Adrenal gland (tissue), 12 donors: ENCODE data around the gene ITGA11. TPM values are rescaled to one million over a fixed set of nuclear protein-coding genes. Genes with fewer than 3 reads are reported as not detected.

ENCODE experiments used
- DNase-seq, 7 donors: peaks; one replicate each; pipeline ENCODE4 v3.0.0-alpha.2; 2019 to 2020
- H3K27ac ChIP-seq, 5 donors: fragments of 200-600 bp; sonication (generic) in 4 of 5; 1 replicate in 3 of 5; 2 replicates in 2 of 5; pipeline versions ENCODE4 v1.5.1 to v1.8.0; 2016 to 2020; ENCODE audit warnings: mild to moderate bottlenecking in 1 of 5
- H3K27me3 ChIP-seq: fragments of 200-600 bp; 2 replicates; pipeline ENCODE4 v1.8.0; 2021
- H3K36me3 ChIP-seq, 2 donors: fragments of 200-600 bp; replicated peaks in 1 of 2; 1 replicate in 1 of 2; 2 replicates in 1 of 2; pipeline versions ENCODE4 v1.5.1 to v1.8.0; 2018 to 2022
- H3K4me1 ChIP-seq, 2 donors: fragments of 200-600 bp; replicated peaks in 1 of 2; 1 replicate in 1 of 2; 2 replicates in 1 of 2; pipeline versions ENCODE4 v1.5.1 to v1.8.0; 2018 to 2021
- H3K4me3 ChIP-seq, 4 donors: fragments of 200-600 bp; sonication (generic) in 3 of 4; one replicate each; pipeline ENCODE4 v1.5.1; 2016 to 2018
- H3K9me3 ChIP-seq, 3 donors: fragments of 200-600 bp; sonication (generic) in 1 of 3; replicated peaks in 1 of 3; 1 replicate in 2 of 3; 2 replicates in 1 of 3; pipeline versions ENCODE4 v1.5.1 to v1.8.0; 2016 to 2021
- CTCF ChIP-seq, 6 experiments: fragments of 450-650 bp in 4 of 6; fragments of 200-600 bp in 2 of 6; sonication (generic) in 1 of 6; IDR thresholded peaks; 1 replicate in 5 of 6; 2 replicates in 1 of 6; pipeline versions ENCODE4 v1.5.1 to v1.8.0; 2016 to 2021; ENCODE audit warnings: antibody characterized with exemption in 6 of 6, mild to moderate bottlenecking in 2 of 6, moderate library complexity in 1 of 6
- POLR2A ChIP-seq, 2 donors: fragments of 450-650 bp; IDR thresholded peaks; one replicate each; pipeline ENCODE4 v1.6.1; 2017; ENCODE audit warnings: antibody characterized with exemption in 2 of 2, mild to moderate bottlenecking in 2 of 2, moderate library complexity in 1 of 2
- WGBS, 4 donors: extraction: QIAGEN DNeasy Blood & Tissue Kit in 2 of 4; methylation state at CpG; one replicate each; pipeline versions ENCODE4 v1.1.5 to v1.1.7; 2013 to 2017; 5-methylcytosine and 5-hydroxymethylcytosine counted together
- intact Hi-C, 2 donors: fragments of 100-400 bp; cut with DNase I; formaldehyde crosslinking; loops; one replicate each; pipeline versions ENCODE4 v1.14.1 to v1.15.0; 2022 to 2023
- polyA plus RNA-seq, 3 donors: library from polyadenylated mRNA; stranded (reverse); fragments of 200-250 nt in 2 of 3; fragments of 350-450 nt in 1 of 3; fragmentation: Illumina TruSeq in 1 of 3; extraction: RNeasy Lipid Tissue Mini Kit (QIAGEN cat#74804) in 1 of 3; gene quantifications; one replicate each; pipeline ENCODE4 v1.2.3, GENCODE V29; 2013 to 2014
- total RNA-seq, 9 donors: library from RNA; depleted of rRNA in 4 of 9; stranded (reverse); fragments of >200 nt in 4 of 9; fragments of 120-200 nt in 1 of 9; fragmentation: NEBNext Ultra II Directional in 1 of 9; extraction: Animal tissue kit (Norgen Biotek cat#: 25700) in 1 of 9; gene quantifications; one replicate each; pipeline versions ENCODE4 v1.1.0 to v1.2.4, GENCODE V29; 2013 to 2023
- donor health status: healthy with polysubstance abuse.
- donor health status: Bipolar disorder and iron deficiency.
- donor health status: DM: yes; HTN: yes; CAD: no.
- donor health status: DM: no; HTN: no; CAD: no.
- donor health status: DM: no; HTN: no; CAD: no.
- donor health status: DM: yes; HTN: yes; CAD: no.

The ITGA11 gene
- total and polyA plus RNA-seq, 12 donors, result 1.4 to 52.5 (median 7.5) TPM

DNA sequence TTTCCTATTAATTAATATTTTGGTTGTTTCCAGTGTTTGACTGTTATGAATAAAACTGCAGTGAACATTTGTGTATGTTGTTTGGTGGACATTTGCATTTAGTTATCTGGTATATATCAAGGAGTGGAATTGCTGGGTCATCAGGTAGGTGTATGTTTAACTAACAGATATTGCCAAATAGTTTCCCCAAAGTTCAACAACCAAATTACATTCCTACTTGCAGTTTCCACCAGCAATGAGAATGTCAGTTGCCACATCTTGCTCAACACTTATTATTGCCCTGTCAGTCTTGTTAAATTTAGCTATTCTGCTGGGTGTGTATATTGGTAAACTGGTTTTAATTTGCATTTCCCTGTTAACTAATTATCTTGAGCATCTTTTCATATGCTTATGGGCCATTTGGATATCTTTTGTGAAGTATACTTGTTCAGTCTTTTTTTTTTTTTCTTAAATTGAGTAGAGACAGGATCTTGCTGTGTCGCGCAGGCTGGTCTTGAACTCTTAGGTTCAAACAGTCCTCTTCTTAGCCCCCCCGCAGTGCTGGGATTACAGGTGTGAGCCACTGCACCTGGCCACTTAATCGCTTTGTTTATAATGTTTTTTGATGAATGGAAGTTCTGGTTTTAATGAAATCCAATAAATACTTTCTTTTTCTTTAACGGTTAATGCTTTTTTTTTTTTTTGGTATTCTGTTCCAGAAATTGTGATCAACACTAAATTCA is 146.5 kb downstream of the ITGA11 start:
- no peak for DNase-seq
- no peak overlapping the region for H3K4me3 ChIP-seq
- no peak overlapping the region for H3K27ac ChIP-seq
- H3K9me3 ChIP-seq, result no peaks in the 10 kb centered on the region
- H3K27me3 ChIP-seq, result no peaks in the 10 kb centered on the region
- H3K4me1 ChIP-seq, result peaks cover 18 to 70% of the 10 kb centered on the region in 2 donors
- TF ChIP-seq POLR2A (IDR thresholded peaks at IDR 0.05), result no peak
- TF ChIP-seq CTCF (IDR thresholded peaks at IDR 0.05), result no peak
- WGBS, 4 donors, result 88 to 93% (median 91%) methylated on average over 5 of the region's 5 CpGs
- intact Hi-C loops, result no loop called here
- H3K36me3 ChIP-seq, result peaks cover 0 to 18% of the 10 kb centered on the region in 2 donors

DNA sequence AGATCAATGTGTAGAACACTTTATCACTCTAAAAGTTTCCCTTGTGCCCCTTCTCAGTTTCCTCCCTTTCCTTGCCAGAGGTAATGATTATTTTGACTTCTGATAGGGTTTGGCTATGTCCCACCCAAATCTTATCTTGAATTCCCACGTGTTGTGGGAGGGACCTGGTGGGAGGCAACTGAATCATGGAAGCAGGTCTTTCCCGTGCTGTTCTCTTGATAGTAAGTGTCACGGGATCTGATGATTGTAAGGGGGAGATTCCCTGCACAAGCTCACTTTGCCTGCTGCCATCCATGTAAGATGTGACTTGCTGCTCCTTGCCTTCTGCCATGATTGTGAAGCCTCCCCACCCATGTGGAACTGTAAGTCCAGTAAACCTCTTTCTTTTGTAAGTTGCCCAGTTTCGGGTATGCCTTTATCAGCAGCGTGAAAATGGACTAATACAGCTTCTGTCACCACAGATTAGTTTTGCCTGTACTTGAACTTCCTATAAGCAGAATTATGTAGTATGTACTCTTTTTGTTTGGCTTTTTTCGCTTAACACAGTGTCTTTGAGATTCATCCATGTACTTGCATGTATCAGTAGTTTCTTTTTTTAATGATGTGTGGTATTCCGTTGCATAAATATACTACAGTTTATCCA is 147.2 kb downstream of the ITGA11 start:
- Histone ChIP-seq H3K27me3 (no peaks in the 10 kb centered on the region), H3K4me1 (peaks cover 25 to 77% of the 10 kb centered on the region in 2 donors), H3K36me3 (peaks cover 0 to 11% of the 10 kb centered on the region in 2 donors), H3K9me3 (no peaks in the 10 kb centered on the region), H3K4me3 (no peak overlapping the region), H3K27ac (no peak overlapping the region)
- TF ChIP-seq POLR2A (IDR thresholded peaks at IDR 0.05), result no peak
- TF ChIP-seq CTCF (IDR thresholded peaks at IDR 0.05), result no peak
- intact Hi-C loops, result no loop called here
- DNase-seq, result no peak
- WGBS, 4 donors, result 84 to 90% (median 88%) methylated on average over 7 of the region's 7 CpGs

DNA sequence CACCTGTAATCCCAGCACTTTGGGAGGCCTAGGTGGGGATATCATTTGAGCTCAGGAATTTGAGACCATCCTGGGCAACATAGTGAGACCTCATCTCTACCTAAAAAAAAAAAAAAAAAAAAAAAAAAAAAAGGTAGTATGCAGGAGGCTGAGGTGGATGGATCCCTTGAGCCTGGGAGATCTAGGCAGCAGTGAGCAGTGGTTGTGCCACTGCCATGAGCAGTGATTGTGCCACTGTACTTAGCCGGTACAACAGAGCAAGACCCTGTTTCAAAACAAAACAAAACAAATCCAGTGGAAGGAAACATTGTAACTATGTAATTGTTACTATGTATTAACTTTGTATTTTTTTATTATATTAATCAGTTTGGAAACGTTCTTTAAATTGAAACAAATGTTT is 148.6 kb downstream of the ITGA11 start:
- 73 to 92% (median 82%) methylated on average over 2 of the region's 2 CpGs for WGBS, 4 donors

GRCh38 chr15:68281008-68281407 is 151.0 kb downstream of the ITGA11 start:
- Histone ChIP-seq H3K27ac (peak overlapping the region in 4 of 5 donors; percentile 11 to 98 (median 20)), H3K4me3 (peak overlapping the region in 1 of 4 donors; percentile 80), H3K9me3 (no peaks in the 10 kb centered on the region), H3K36me3 (peaks cover 0 to 8% of the 10 kb centered on the region in 2 donors), H3K4me1 (peaks cover 33 to 77% of the 10 kb centered on the region in 2 donors), H3K27me3 (no peaks in the 10 kb centered on the region)
- no peak for DNase-seq
- TF ChIP-seq POLR2A (IDR thresholded peaks at IDR 0.05) (no peak), CTCF (IDR thresholded peaks at IDR 0.05) (no peak)
- 22 to 33% (median 30%) methylated on average over 1 of the region's 1 CpG for WGBS, 4 donors
- intact Hi-C loops, result no loop called here

More for the DNA sequence above, 148.6 kb downstream of the ITGA11 start:
- peaks cover 0 to 8% of the 10 kb centered on the region in 2 donors for H3K36me3 ChIP-seq
- H3K9me3 ChIP-seq, result no peaks in the 10 kb centered on the region
- no peak for TF ChIP-seq POLR2A (IDR thresholded peaks at IDR 0.05)
- peaks cover 33 to 79% of the 10 kb centered on the region in 2 donors for H3K4me1 ChIP-seq
- intact Hi-C loops, result no loop called here
- H3K4me3 ChIP-seq, result no peak overlapping the region
- peak overlapping the region in 1 of 5 donors; percentile 98 for H3K27ac ChIP-seq
- no peaks in the 10 kb centered on the region for H3K27me3 ChIP-seq
- DNase-seq, result no peak
